Right atrium auricular region (tissue), 2 donors: Measurements from ENCODE around the gene SEC31A. TPM values are rescaled to one million over a fixed set of nuclear protein-coding genes. Genes with fewer than 3 reads are reported as not detected.

ENCODE experiments used
- DNase-seq: peaks from one replicate; pipeline ENCODE4 v3.0.0-alpha.2; 2019; ENCODE audit warnings: low spot score
- H3K27ac ChIP-seq, 2 donors: fragments of 200-600 bp; sonication (generic); 1 replicate in 1 of 2; 2 replicates in 1 of 2; pipeline ENCODE4 v1.5.1; 2016 to 2019
- H3K27me3 ChIP-seq, 2 donors: fragments of 200-600 bp; sonication (generic); one replicate each; pipeline versions ENCODE4 v1.5.1 to v1.6.0; 2017 to 2019
- H3K36me3 ChIP-seq: fragments of 200-600 bp; sonication (generic); one replicate; pipeline ENCODE4 v1.5.1; 2016
- H3K4me1 ChIP-seq, 2 donors: fragments of 200-600 bp; sonication (generic); one replicate each; pipeline versions ENCODE4 v1.5.1 to v1.6.0; 2017 to 2019
- H3K4me3 ChIP-seq, 2 donors: fragments of 200-600 bp; sonication (generic); 1 replicate in 1 of 2; 2 replicates in 1 of 2; pipeline ENCODE4 v1.5.1; 2017 to 2019; ENCODE audit warnings: mild to moderate bottlenecking in 1 of 2, moderate library complexity in 1 of 2
- H3K9me3 ChIP-seq, 2 donors: fragments of 200-600 bp; sonication (generic); one replicate each; pipeline ENCODE4 v1.5.1; 2019
- total RNA-seq, 2 donors: library from RNA; depleted of rRNA; stranded (reverse); fragments of >200 nt; gene quantifications; one replicate each; pipeline ENCODE4 v1.1.0, GENCODE V29; 2016
- TF ChIP-seq, protein P1 (sequence below), 2 donors: fragments of 200-600 bp; sonication (generic); IDR thresholded peaks; one replicate each; pipeline ENCODE4 v1.5.1; 2019; ENCODE audit warnings: antibody characterized with exemption in 2 of 2

Gene SEC31A
- total RNA-seq, 2 donors from 2014 or later: 107 to 116 TPM

DNA sequence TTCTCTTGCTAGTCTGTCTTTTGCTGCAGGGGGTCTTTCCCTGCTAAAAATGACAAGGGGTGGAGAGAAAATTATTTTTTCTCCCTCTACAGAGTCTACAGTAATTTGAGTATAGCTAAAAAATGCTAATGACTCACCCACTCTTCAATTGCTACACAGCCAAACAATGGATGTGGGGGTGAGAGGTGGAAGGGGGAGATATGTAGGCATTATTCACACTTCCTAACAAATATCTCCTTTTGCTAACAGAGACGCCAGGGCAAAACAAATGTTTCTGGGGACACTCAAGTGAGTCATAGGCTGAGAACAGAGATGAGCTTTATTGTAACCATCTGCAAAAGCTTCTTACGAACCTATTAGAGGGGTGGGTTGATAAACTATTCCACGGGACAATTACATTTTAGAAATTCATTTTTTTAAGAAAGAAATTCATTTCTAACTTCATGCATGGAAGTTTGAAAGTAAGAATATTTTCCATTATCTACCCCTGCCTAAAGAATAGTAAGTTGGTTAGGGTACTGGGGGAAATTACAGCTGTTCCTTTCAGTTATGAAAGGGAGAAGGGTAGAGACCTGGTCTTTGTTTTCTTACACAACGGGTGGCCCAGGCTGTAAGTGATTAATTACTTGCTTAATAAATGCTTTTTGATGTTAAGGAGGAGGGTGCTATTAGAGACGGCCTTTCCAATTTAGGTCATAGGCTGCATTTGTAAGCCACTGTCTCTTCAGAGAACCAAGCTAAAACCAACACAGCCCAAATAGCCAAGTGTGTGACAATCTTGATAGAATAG lies 105.1 kb downstream of the SEC31A start:
- TF ChIP-seq, protein P1, sequence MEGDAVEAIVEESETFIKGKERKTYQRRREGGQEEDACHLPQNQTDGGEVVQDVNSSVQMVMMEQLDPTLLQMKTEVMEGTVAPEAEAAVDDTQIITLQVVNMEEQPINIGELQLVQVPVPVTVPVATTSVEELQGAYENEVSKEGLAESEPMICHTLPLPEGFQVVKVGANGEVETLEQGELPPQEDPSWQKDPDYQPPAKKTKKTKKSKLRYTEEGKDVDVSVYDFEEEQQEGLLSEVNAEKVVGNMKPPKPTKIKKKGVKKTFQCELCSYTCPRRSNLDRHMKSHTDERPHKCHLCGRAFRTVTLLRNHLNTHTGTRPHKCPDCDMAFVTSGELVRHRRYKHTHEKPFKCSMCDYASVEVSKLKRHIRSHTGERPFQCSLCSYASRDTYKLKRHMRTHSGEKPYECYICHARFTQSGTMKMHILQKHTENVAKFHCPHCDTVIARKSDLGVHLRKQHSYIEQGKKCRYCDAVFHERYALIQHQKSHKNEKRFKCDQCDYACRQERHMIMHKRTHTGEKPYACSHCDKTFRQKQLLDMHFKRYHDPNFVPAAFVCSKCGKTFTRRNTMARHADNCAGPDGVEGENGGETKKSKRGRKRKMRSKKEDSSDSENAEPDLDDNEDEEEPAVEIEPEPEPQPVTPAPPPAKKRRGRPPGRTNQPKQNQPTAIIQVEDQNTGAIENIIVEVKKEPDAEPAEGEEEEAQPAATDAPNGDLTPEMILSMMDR (IDR thresholded peaks at IDR 0.05): no peak
- Histone ChIP-seq H3K4me1 (peaks cover 0 to 20% of the 10 kb centered on the region in 2 donors), H3K27me3 (no peaks in the 10 kb centered on the region), H3K4me3 (no peak overlapping the region), H3K9me3 (no peaks in the 10 kb centered on the region), H3K27ac (no peak overlapping the region), H3K36me3 (no peaks in the 10 kb centered on the region)
- peak; percentile 44 for DNase-seq

DNA sequence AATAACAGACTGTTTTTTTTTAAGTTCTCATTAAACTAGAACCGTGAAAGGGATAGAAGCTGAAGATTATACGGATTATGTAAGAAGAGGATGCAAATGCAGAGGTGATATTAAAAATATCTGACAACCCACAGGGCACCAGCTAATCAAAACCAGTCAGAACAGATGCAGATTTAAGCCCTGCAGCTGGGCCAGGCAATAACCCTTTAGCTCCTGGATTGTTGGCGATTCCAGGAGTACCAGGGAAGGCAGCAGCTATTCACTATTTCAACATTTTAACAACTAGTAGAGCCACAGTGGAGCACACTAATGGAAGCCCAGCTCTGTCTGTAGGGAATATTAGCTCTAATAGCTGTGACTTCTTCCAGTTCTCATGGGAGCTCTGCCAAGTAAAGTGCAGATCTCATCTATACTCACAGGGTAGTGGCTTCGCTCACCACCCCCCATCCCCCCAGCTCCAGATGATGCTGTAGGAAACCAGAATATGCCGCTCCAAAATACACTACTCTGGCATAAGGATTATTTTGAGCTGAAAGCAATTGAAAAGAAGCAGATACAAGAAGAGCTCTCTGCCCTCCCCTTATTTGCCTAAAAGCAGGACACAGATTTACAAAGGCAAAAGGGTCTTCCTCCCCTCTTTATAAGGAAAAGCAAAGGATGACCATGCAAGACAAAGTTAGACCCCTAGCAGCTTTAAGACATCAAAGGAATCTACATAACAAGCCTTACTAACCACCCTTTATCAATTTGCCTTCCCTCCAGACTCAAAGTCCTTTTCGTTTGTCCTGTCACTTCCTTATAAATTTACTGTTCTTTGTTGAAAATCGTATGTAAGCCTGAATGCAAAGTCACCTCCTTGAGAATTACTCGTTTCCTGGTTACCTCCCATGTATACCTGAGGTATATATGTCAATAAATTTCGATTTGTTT lies 106.0 kb downstream of the SEC31A start:
- H3K27me3 ChIP-seq: no peaks in the 10 kb centered on the region
- TF ChIP-seq, protein P1 (IDR thresholded peaks at IDR 0.05): no peak
- H3K36me3 ChIP-seq: no peaks in the 10 kb centered on the region
- no peak overlapping the region for H3K27ac ChIP-seq
- no peaks in the 10 kb centered on the region for H3K9me3 ChIP-seq
- DNase-seq: peak; percentile 42
- H3K4me3 ChIP-seq: no peak overlapping the region
- peaks cover 0 to 25% of the 10 kb centered on the region in 2 donors for H3K4me1 ChIP-seq

DNA sequence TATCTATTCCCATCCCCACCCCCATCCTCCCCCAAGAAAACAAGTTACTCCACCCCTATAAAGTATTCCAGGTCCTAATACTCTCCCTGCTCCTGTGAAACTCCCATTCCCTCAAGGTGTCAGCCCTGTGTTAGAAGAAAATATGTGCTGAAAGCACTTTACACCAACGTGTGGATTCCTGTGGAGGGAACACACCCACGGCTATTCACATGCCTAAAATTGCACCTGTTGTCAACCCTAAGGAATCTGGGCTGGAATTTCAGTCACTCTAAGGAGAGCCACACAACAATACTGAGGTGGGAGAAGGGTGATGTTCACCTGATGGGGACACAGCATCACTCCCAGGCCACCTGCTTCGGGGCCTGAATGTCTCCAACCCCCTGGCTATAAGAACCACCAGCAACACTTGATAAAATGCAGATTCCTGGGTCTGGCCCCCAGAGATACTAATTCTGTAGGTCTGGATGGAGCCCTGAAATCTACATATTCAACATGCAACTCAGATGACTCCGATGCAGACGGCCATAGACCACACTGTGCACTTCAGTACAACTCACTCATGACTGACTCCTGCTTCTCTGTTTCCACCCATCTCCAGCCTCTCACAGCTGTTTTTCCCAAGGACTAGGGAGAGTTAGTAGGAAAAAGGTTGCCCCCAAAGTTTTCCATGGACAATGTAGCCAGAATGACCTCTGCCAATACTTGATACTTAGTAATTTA lies 108.2 kb downstream of the SEC31A start:
- Histone ChIP-seq H3K4me3 (no peak overlapping the region), H3K27ac (no peak overlapping the region), H3K27me3 (no peaks in the 10 kb centered on the region), H3K4me1 (peaks cover 0 to 25% of the 10 kb centered on the region in 2 donors), H3K36me3 (no peaks in the 10 kb centered on the region), H3K9me3 (no peaks in the 10 kb centered on the region)
- TF ChIP-seq, protein P1 (IDR thresholded peaks at IDR 0.05): no peak
- no peak for DNase-seq

DNA sequence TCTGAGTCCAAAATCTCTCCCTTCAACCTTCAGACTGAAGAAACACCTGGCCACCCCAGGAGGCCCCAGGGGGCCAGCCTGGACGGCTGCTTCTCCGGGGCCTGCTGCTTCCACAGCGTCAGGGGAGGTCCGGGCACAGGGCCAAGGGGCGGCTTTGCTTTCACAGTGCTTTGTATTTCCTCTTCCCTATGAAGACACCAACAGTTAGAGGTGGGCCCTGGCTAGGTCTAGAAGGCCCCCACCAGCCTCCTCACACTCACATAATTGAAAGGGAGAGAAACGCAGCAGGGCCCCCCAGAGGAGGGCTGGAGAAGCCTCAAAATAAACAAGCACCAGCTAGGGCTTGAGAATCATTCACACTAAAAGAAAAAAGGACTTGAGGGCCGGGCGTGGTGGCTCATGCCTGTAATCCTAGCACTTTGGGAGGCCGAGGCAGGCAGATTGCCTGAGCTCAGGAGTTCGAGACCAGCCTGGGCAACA lies 110.2 kb downstream of the SEC31A start:
- Histone ChIP-seq H3K4me3 (no peak overlapping the region), H3K27me3 (no peaks in the 10 kb centered on the region), H3K27ac (no peak overlapping the region), H3K36me3 (no peaks in the 10 kb centered on the region), H3K4me1 (peaks cover 0 to 25% of the 10 kb centered on the region in 2 donors), H3K9me3 (no peaks in the 10 kb centered on the region)
- TF ChIP-seq, protein P1 (IDR thresholded peaks at IDR 0.05): no peak
- peak; percentile 73 for DNase-seq

DNA sequence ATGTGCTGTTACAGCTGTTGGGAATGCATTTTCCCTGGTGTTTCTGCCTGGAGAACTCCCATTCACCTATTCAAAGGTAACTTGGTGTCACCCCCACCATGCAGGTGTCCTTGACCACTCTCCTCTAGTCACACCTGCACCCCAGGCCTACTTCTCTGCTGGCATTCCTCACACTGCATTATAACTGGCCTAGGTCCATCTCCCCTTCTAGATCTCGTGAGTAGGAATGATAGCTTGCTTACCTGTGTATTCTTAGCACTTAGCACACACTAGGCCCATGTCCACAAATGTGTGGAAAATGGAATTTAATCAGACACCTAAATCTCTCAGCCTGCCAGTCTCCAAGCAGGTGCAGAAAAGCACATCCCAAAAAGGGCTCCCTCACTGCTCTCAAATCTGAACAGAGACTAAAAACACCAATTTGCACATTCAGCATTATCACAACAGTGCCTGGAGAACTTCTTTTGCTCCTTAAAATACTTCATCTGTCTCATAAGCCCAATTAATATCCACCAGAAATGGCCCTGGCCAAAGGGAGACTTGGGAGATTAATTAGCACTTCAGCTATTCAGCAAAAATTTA lies 110.7 kb downstream of the SEC31A start:
- Histone ChIP-seq H3K27ac (no peak overlapping the region), H3K4me1 (peaks cover 0 to 22% of the 10 kb centered on the region in 2 donors), H3K36me3 (no peaks in the 10 kb centered on the region), H3K4me3 (no peak overlapping the region), H3K27me3 (no peaks in the 10 kb centered on the region), H3K9me3 (no peaks in the 10 kb centered on the region)
- TF ChIP-seq, protein P1 (IDR thresholded peaks at IDR 0.05): no peak
- DNase-seq: no peak
